Sigmoid colon (tissue), 4 donors: Measurements from ENCODE around the gene EEF2KMT.

Source experiments
- CTCF ChIP-seq, 4 experiments: fragments of 450-650 bp in 3 of 4; fragments of 200-600 bp in 1 of 4; IDR thresholded peaks; one replicate each; pipeline ENCODE4 v1.5.1; 2016 to 2019; ENCODE audit warnings: antibody characterized with exemption in 4 of 4, mild to moderate bottlenecking in 3 of 4, moderate library complexity in 2 of 4
- EP300 ChIP-seq, 4 donors: sonication (generic); formaldehyde crosslinking; IDR thresholded peaks; one replicate each; pipeline ENCODE4 v1.6.1; 2017; ENCODE audit warnings: antibody characterized with exemption in 4 of 4
- POLR2AphosphoS5 ChIP-seq, 4 donors: sonication (generic); formaldehyde crosslinking; IDR thresholded peaks; one replicate each; pipeline ENCODE4 v1.6.1; 2017; ENCODE audit warnings: antibody characterized with exemption in 4 of 4

GRCh38 chr16:5056352-5056751, 41.2 kb downstream of the EEF2KMT start:
- TF ChIP-seq EP300 (IDR thresholded peaks at IDR 0.05) = no peak
- TF ChIP-seq CTCF (IDR thresholded peaks at IDR 0.05) = peak in 1 of 4 experiments; percentile 14
- no peak for TF ChIP-seq POLR2AphosphoS5 (IDR thresholded peaks at IDR 0.05)
